GM13976 (cell line): ENCODE results near the gene HS3ST1.

ENCODE experiments used
- DNase-seq: peaks from one replicate; pipeline ENCODE4 v3.0.0; 2012; ENCODE audit warnings: low spot score
- CTCF ChIP-seq: IDR thresholded peaks from 2 replicates; pipeline ENCODE4 v1.5.1; 2012; ENCODE audit warnings: borderline replicate concordance, mild to moderate bottlenecking; ENCODE audit not compliant: insufficient read depth; ENCODE audit errors: extremely low read depth, missing control alignments, control extremely low read depth
- in situ Hi-C: fragments of 300-500 bp; cut with MboI; formaldehyde crosslinking; loops from one replicate; pipeline ENCODE4 v1.12.0; 2022; ENCODE audit warnings: low sequenced_read_pairs, mixed read lengths, inconsistent platforms; ENCODE audit not compliant: unreplicated experiment

HS3ST1 gene

DNA sequence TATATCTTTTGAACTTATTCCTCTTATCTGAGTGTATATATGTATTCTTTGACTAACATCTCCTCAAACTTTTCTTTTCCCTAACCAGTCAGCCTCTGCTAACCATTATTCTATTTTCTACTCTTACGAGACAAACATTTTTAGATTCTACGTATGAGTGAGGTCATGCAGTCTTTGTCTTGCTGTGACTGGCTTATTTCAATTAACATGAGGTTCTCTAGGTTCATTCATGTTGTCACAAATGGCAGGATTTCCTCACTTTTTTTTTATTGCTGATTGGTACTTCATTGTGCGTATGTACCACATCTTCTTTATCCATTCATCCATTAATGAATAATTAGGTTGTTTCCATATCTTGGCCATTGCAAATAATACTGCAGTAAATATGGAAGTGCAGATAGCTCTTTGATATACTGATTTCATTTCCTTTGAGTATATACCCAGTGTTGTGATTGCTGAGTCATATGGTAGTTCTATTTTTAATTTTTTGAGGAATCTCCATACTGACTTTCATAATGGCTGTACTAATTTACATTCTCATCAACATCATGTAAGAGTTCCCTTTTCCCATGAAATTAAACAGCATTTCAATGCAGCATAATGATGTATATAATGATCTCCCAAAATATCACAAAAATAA is 80.1 kb downstream of the HS3ST1 start:
- in situ Hi-C loops: no loop called here
- TF ChIP-seq CTCF: no peak
- DNase-seq: no peak

GRCh38 chr4:11344916-11345315 is 83.8 kb downstream of the HS3ST1 start:
- TF ChIP-seq CTCF: no peak
- DNase-seq: no peak
- in situ Hi-C loops: no loop called here

DNA sequence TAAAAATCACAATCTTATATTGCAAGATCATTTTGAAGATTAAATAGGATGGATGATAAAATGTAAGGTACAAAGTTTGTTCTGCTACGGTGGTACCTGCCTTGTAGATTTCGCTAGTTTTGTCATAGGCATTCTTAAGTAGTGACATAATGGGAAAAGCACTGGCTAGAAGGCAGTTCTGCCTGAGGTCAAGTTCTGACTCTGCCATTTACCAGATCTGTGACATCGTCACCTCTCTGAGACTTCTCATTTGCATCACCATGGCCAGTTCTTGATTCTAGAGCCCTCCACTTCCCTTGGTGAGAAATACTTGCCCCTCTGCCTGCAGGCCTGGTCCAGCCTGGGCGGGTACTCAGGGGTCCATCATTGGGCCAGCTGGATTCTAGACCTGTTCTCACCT is 85.2 kb downstream of the HS3ST1 start:
- DNase-seq: no peak
- no peak for TF ChIP-seq CTCF
- in situ Hi-C loops: no loop called here
